GM19395 (cell line): ENCODE data around the gene EFNA2.

Experiments
- ATAC-seq: cut with Tn5 transposase; IDR thresholded peaks from one replicate; pipeline ENCODE4 v1.9.1; 2021; ENCODE audit warnings: mild to moderate bottlenecking, moderate library complexity; ENCODE audit not compliant: unreplicated experiment

EFNA2 gene

DNA sequence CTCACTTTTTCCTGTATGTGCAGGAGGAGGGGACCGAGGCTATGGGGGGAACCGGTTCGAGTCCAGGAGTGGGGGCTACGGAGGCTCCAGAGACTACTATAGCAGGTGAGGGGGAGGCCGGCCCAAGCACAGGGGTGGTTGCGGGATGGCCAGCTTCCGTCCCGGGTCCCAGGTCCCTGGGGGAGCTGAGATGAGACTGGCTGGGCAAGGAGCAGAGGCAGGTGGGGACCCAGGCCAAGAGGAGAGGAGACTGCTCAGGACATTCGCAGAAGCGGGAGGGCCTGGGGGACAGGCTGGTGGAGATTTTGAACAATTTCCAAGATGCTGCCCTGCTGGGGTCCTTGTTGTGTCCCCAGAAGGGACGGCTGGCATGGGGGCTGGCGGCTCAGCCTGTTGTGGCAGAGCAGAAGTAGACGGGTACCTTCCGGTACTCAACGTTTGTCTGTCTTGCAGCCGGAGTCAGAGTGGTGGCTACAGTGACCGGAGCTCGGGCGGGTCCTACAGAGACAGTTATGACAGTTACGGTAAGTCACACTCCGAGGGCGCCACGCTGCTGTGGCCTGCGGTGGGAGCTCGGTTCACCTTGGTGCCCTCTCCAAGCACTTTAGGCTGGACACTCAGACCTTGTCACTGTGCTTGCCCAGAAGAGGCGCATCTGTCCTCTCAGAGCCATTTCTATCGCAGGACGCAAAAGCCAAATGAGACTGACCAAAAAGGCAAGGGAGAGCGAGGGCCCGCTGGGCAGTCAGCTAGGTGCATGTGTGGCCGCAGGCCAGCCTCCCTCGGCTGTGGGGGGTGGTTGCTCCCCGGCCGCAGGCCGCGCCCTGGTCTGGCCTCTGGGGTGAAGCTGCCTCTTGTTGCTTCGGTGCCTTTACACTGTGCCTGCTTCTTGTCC, 13.9 kb upstream of the EFNA2 start:
- no peak for ATAC-seq

DNA sequence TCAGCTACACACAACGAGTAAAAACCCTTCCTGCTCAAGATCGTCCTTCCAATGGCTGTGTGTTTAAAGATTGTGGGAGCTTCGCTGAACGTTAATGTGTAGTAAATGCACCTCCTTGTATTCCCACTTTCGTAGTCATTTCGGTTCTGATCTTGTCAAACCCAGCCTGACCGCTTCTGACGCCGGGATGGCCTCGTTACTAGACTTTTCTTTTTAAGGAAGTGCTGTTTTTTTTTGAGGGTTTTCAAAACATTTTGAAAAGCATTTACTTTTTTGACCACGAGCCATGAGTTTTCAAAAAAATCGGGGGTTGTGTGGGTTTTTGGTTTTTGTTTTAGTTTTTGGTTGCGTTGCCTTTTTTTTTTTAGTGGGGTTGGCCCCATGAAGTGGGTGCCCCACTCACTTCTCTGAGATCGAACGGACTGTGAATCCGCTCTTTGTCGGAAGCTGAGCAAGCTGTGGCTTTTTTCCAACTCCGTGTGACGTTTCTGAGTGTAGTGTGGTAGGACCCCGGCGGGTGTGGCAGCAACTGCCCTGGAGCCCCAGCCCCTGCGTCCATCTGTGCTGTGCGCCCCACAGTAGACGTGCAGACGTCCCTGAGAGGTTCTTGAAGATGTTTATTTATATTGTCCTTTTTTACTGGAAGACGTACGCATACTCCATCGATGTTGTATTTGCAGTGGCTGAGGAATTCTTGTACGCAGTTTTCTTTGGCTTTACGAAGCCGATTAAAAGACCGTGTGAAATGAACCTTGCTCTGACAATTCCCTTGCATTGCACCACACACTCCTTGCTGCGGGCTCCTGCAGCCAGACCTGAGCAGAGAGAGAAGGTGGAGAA, 13.0 kb upstream of the EFNA2 start:
- ATAC-seq, result no peak

DNA sequence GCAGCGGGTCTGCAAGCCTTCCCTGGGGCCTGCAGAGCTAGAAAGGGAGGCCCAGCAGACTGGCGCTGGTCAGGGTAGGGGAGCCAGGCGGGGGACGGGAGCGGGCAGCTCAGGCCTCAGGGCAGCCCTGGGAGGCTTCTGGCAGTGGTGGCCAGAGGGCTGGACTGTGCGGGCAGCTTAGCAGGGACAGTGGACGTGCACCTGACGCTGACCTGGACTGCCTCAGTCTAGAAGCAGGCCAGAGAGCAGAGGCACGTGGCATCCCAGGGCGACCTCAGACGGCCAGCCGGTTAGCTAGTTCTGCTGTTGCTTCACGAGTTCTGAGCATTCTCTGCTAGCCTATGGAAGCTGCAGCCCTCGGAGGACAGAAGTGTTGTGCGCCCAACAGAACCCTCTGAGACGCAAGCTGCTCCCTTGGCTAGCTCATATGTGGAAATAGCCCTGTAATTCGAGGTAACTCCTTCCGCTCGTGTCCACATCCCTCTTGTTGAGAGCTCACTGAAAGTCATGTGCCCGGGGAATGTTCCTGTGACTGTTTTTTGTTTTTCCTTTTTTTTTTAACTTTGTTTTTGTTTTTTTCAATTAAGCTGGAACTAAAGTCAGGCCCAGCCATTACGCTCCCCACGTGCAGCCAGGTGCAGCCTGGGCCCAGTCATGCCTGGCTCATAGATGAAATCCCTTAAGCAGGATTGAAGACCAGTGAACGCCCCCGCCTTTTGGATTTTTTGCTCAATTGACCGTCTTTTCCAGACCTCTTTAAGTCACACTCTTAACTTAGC, 12.2 kb upstream of the EFNA2 start:
- ATAC-seq, result no peak

DNA sequence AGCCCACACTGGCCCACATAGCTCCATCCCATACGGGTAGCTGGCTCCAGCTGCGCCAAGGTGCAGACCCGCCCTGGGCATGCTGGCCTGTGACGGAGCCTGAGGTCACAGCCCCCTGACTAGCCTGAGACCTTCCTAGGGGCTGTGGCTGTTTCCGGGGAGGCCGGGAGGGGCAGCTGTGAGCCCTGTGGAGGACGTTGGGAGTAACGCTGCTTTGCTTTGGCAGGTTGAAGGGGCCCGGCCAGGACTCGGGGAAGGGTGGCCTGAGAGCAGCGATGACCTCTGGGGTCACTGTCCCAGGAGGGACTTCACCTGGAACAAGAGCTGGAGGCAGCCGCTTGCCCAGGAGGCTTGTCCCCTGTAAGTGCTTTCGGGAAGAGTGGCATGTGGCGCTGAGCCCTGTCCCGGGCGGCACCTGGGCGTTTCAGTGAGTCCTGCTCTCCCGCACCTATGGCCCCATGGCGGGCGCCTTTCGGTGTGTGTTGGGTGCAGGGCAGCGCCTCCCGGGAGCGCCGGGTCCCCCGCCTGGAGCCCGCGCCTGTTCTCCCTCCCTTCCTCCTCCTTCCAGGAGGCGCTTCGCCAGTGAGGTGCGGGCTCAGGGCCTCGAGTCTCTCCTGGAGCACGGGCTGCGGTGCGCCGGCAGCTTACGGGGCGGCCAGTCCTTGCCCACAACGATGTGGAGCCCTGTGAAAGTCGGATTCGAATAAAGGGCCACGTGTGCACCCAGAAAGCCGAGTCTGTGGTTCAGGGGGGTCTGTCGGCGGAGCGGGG, 11.4 kb upstream of the EFNA2 start:
- ATAC-seq, result no peak

DNA sequence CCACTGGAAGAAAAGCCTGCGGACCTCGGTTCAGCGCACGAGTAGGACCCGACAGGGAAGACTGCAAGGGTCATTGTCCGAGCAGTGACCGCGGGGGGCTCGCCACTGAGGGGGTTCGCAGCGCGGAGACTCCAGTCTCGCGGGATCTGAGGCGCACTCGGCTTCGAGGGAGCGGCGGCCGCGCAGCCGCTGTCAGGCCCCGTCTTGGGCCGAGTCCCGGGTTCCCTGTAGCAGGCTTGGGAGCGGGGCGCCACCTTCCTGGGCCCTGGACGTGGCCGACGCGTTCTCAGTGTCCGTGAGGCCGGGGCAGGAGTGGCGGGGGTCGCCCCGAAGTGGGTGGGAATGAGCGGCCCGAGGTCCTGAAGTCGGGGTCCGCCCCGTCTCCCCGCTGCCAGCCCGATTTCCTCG, 10.8 kb upstream of the EFNA2 start:
- ATAC-seq, result peak; percentile 5

DNA sequence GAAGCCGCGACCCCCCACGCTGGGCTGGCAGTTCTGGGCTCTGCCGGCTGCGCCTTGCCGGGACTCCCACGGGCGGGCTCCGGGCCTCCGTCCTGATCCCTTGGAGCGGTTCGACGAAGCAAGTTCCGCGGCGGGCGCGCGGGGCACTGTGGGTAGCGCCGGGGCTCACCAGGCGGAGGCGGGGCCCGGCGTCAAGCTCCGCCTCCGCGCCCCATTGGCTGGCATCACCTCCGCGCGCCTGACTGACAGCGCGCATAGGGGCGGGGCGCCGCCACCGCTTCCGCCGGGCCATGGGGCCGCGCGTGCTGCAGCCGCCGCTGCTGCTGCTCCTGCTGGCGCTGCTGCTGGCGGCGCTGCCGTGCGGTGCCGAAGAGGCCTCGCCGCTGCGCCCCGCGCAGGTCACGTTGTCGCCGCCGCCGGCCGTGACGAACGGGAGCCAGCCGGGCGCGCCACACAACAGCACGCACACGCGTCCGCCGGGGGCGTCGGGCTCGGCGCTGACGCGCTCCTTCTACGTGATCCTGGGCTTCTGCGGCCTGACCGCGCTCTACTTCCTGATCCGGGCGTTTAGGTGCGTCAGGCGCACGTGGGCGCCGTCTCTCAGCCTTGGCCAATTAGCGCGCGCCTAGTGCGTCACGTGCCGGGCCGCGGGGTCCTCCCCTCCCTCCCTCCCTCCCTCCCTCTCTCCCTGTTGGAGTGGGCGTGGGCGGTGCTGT, 10.3 kb upstream of the EFNA2 start, which contains the start of gene FAM174C:
TSS of gene FAM174C (plus strand) at position 271 of the 716 bp plus-strand sequence. CDS start at position 291, 20 bp downstream.
- peak; percentile 75 for ATAC-seq

DNA sequence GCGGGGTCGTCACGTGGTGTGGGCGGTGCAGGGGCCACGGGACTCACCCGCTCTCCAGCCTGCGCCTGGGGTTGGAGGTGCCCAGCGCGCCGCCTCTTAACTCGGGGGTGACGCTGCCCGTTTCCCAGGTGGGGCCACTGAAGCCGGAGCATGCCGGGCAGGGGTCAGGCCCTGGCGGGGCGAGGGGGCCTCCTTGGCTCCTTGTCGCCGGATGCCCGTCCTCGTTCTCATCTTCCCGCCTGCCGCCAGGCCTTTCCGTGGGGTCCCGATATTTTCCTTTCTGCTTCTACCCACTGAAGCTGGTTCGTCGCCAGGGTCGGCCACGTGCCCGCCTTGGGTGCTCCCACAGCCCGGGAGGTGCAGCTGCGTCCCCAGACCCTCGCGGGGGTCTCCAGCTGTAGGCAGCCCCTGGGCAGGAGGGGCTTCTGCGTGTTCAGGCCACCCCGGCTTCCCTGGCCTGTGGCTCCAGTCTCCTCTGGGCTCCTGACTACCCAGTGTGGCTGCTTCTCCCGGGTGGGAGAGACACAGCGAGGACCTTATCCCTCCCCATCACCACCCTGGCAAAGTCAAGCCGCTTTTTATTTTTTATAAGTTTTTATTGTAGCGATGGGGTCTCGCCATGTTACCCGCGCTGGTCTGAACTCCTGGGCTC, 9.6 kb upstream of the EFNA2 start:
- no peak for ATAC-seq

DNA sequence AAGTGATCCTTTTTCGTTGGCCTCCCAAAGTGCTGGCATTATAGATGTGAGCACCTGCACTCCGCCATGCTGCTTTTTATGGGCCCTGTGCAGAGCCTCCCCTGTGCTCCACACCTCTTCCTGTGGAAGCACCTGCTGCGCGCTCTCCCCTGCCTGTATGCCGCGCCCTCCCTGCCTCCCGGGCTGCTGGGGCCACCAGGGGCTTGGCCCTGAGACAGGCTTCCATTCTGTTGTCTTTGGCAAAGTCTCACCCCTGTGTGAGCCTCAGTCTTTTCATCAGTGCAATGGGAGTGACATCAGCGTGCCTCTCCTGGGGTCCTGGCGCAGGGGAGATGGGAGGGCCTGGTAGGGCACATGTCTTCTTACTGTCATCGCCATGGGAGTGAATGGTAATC, 9.0 kb upstream of the EFNA2 start:
- ATAC-seq, result no peak

DNA sequence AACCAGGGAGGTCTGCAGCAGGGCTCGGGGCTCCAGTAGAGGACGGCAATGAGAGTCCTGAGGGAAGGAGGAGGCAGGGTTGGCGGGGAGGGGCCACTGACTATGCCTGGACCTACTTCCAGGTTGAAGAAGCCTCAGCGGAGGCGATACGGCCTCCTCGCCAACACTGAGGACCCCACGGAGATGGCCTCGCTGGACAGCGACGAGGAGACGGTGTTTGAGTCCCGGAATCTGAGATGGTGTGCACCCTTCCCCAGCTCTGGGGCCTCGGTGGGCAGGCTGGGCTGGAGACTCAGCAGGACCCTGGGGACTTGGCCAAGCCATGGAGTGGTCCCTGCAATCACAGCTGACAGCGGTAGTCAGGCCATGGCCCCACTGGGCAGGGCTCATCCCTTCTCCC, 8.6 kb upstream of the EFNA2 start:
- no peak for ATAC-seq

DNA sequence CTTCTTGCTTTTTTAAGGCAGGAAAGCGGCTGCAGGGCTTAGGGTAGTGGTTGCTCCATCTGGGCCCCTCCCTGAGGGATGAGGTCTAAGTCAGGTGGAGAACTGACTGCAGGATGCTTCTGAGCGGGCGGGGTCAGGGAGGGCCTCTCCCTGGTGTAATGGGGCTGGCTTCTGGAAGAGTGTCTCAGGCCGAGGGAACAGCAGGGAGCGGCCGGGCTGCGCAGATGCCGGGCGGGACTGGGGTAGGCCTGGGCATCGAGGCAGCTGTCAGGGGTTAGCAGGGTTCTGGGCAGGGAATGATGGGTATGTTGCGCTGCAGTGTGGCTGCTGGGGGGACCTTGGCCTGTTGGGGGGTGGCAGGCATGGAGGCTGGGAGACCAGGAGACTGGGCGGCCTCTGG, 7.6 kb upstream of the EFNA2 start:
- ATAC-seq, result no peak

DNA sequence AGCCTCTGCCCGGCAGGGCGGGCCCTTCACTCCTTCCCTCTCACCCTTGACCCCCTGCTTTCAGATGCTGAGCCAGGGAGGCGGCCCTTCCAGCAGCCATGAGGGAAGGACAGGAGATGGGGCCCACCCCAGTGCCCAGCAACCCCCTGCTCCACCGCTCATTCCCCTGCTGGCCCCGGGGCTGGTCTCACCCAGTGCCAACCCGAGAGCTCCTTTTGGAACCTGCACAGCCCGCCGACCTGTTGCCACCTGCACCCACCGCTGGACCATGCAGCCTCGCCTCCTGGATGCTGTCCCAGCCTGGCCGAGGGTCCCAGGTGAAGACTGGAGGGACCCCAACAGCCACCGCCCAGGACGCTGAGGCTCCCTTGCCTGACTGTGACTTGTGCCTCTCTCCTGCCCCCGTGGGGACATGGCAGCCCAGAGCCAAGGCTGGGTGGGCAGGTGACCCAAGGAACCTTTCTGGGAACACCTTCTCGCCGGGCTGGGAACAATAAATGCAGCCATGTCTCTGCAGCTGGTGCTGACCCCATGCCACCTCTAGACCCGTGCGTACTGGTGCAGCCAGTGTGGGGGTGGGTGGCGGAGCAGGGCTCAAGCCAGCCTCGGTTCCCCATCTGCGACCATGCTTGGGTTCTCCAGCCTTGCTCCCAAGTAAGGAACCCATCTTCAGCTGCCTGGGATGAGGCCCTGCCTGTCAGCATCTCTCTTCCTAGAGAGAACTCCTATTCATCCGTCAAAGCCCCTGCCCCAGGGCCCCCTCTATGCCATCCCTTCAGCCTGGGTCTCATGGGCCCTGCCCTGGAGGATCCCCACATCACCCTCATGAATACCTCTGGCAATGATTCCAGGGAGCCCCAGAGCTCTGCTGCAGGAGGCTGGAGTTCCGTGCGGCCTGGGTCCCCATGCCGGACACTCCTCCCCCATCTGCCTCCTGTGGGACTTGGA, 6.7 kb upstream of the EFNA2 start:
- ATAC-seq, result no peak

DNA sequence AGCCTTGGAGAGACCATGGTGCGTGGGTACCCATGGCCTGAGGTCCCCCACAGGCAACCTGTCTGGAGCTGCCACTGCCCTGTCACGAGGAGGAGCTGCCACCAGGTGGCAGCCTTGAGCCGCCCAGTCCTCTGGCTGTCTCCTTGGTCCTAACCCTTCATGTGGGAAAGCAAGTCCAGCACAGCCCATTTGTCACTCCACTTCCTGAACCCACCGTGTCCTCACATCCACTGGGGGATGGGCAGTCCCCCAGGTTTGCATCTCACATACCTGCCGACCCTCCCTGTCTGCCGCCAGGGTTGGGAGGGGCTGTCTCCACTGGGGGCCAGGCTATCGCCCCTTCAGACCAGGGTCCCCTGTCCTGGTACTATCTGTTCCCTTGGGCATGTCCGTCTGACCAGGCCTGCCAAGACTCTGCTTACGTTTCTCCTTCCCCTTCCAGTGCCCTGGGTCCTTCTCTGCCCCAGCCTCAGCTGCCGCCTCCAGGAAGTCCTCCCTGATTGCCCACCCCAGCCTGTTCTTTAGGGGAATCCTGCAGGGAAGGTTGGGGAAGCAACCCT, 5.8 kb upstream of the EFNA2 start:
- no peak for ATAC-seq

DNA sequence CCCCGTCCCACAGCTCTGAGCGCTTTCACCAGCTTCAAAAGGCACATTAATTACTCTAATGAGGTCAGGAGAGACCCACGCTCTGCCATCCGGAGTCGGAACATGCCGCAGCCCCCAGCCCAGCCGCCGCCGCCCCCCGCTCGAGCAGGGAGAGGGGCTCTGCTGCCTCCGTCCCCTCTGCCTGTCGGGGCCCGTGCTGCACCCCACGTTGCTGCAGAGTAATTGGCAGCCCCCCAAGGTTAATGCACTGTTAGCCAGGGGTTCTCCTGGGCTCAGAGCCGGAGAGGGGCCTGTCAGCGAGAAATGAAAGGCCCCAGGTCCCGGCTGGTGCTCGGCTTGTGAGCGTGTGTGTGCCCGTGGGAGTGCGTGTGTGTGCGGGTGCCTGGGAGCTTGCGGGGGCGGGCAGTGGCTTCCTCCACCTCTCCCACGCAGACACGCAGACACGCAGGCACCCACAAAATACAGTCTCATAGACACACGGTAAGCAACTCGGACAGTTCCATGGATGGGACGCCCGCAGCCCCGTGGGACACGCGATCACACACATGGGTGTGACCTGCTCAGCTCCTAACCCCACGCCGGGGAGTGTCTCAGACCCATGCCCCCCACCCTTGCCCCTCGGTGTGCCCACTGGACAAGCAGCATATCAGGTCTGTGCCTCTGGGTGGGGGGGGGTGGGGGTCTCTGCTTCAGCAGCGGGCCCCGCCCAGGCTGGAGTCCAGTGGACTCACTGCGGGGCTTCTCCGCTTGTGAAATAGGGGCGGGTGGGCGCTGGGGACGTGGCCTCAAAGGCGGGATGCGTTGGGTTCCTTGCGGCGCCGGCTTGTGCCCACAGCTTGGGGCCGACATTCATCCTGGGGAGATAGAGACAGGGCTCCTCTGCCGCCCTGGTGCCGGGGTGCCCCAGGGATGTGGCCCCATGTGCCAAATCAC, 4.8 kb upstream of the EFNA2 start:
- no peak for ATAC-seq

DNA sequence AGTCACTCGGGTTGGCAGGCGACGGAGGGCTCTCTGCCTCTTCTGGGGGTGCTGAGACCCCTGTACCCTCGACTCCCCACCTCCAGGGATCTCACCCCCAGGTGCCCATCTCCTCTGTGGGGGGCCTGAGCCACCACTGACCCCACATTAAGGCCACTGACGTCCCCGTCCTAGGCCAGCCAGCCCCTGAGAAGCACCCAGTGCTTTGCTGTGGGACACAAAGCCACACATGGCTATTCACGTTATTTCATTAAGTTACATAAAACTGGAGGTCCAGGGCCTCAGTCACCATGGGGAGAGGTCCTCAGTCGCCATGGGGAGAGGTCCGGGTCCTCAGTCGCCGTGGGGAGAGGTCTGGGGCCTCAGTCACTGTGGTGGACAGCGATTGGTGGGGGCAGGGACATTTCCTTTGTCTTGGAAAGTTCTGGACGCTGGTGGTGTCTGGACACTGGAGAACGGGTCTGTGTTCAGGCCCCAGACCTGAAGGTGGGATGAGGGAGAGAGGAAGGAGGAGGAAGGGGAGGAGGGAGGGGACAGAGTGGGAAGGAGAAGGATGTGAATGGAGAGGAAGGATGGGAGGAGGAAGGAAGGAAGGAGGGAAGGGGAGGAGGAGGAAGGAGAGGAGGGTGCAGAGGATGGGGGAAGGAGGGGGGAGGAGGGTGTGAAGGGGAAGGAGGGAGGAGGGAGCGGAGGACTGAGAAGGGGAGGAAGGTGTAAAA, 3.9 kb upstream of the EFNA2 start:
- no peak for ATAC-seq

DNA sequence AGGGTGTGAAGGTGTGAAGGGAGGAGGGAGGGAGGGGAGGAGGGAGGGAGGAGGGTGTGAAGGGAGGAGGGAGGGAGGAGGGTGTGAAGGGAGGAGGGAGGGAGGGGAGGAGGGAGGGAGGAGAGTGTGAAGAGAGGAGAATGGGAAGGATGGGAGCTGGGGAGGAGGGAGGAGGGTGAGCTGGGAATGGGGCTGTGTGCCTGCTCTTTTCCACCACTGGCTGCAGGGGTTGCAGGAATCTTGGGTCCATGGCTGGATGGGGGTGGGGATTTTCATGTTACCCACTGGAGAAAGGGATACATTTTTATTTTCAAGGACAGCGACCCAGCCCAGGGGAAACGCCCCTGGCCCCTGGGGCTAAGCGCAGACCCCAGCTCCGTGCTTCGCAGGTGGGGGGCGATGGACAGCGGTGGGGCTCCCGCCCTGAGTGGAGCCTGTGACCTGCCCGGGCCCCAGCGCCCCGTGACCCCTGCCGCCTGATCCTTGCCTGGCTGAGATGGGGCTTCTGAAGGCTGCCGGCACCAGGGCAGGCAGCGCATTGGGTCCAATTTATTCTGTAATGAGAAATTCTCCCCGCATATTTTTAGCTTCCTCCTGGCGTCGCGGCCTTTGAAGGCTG, 3.0 kb upstream of the EFNA2 start:
- ATAC-seq, result no peak
